HFF-Myc (cell line): ENCODE data around the gene PSAP.
"Not testable (repeated sequence)": the region's sequence is repeated elsewhere in the genome, so short reads cannot be mapped to it uniquely, and the experiment has no call there.

Experiments
- DNase-seq: peaks from one replicate; pipeline ENCODE4 v3.0.0-alpha.2; 2011; ENCODE audit warnings: low read depth; ENCODE audit errors: extremely low read depth
- H3K4me3 ChIP-seq: replicated peaks from 2 replicates; pipeline ENCODE4 v1.5.1; 2011; ENCODE audit warnings: low read depth, mild to moderate bottlenecking, control low read depth, low read length
- CTCF ChIP-seq: IDR thresholded peaks from 2 replicates; pipeline ENCODE4 v1.5.1; 2012; ENCODE audit warnings: mild to moderate bottlenecking, low read depth, low read length, control low read depth; ENCODE audit errors: missing control alignments

The PSAP gene

DNA sequence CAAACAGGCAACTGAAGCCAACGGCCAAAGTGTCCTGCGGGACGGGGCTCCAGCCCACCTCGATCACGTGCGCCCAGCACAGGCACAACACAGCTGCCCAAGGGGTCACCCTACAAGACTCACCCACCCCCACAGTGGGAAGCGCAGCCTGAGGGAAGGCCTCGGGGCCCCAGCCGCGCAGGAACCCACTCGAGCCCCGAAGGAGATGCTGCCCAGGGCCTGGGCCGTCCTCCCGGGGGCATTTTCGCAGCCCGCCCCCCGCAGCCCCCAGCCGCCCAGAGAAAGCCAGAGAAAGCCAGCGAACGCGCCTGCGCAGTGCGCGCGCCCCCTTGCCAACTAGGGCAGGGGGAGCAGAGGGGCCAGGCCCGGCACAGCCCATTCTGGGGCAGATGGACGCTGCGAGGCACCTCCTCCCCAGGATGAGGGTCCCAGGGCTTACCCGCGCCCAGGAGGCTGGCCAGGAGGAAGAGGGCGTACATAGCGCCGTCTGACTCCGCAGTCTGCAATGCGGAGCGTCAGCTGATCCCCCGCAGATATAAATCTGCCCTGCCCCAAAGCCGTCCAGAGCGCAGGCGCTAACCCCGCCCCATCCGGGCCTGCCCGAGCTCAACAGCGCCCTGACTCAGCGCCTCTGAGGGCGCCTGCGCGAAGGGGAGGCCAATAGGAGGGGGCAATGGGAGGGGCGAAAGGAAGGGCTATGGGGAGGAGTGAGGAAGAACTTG lies at the start of gene PSAP:
PSAP (minus strand) TSS at position 509 of the 722 bp plus-strand sequence; CDS start at position 479, 30 bp downstream.
- peak within 1 kb of the TSS; percentile 93 for H3K4me3 ChIP-seq
- DNase-seq, result peak; percentile 94
- TF ChIP-seq CTCF, result no peak

- no peak for TF ChIP-seq CTCF
- DNase-seq, result no peak
- no peak overlapping the region for H3K4me3 ChIP-seq
Measured at GRCh38 chr10:71900441-71901180, 49.6 kb upstream of the PSAP start.

DNA sequence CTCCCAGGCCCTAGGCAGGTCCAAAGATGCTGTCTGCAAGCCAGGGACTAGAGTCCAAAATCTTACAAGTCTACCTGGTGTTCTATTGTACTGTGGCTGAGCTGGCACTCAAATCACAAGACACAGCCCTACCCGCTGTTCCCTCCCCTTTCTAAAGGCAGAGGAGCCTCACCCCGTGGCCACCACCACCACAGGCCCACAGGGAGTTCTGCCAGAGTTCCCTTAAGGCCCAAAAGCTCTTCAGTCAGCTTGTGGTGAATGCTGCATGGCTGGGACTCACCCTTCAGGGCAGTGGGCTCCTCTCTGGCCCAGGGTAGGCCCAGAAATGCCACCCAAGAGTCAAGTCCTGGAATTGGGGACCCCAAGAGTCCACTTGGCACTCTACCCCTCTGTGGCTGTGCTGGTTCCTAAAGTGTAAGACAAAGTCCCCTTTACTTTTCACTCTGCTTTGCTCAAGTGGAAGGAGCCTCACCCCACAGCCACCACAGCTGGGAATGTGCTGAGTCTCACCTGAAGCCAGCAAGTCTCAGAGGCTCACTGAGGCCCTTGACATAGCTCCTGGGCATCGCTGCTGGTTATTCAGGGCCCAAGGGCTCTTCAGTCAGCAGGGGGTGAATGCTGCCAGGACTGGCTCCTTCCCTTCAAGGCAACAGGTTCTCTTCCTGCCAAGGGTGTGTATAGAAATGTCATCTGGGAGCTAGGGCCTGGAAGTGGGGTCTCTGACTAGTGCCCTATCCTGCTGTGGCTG lies 48.8 kb upstream of the PSAP start:
- no peak for TF ChIP-seq CTCF
- no peak overlapping the region for H3K4me3 ChIP-seq
- no peak for DNase-seq

DNA sequence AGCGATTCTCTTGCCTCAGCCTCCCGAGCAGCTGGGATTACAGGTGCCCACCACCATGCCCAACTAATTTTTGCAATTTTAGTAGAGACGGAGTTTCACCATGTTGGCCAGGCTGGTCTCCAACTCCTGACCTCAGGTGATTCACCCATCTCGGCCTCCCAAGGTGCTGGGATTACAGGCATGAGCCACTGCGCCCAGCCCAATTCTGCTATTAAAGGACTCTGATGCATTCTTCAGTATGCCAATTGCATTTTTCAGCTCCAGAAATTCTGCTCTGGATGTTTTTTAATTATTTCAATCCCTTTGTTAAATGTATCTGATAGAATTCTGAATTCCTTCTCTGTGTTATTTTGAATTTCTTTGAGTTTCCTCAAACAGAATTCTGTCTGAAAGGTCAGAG lies 47.3 kb upstream of the PSAP start:
- DNase-seq, H3K4me3 ChIP-seq: not testable (repeated sequence)

DNA sequence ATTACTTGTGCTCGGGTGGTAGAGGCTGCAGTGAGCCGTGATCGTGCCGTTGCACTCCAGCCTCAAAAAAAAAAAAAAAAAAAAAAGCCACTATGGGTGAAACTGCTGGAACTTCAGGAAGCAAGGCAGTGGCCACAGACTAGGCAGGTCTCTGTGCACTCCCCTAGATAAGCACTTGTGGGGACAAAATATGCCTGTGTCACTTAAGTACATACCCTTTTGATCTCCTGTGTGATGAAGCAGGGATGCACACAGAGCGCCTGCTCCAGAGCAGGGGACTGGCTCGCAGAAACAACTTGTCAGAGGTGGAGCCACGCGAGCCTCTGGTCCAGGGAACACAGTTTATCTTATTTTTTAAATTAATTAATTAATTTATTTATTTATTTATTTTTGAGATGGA lies 42.9 kb upstream of the PSAP start:
- DNase-seq, result no peak
- no peak for TF ChIP-seq CTCF

GRCh38 chr10:71893258-71893815 lies 42.3 kb upstream of the PSAP start:
- no peak for TF ChIP-seq CTCF
- DNase-seq, result no peak
- no peak overlapping the region for H3K4me3 ChIP-seq

More for the DNA sequence above, 42.9 kb upstream of the PSAP start:
- no peak overlapping the region for H3K4me3 ChIP-seq
